OCI-LY1 (cell line): ENCODE results near the gene TMEM174.

Experiments used
- H2AFZ ChIP-seq: fragments of 200-600 bp; sonication (generic), shearing (Covaris generic); 2 replicates; pipeline ENCODE4 v1.6.0; 2014; ENCODE audit warnings: antibody characterized with exemption, mild to moderate bottlenecking, low read length
- H3F3A ChIP-seq: fragments of 200-600 bp; sonication (generic), shearing (Covaris generic); 2 replicates; pipeline ENCODE4 v1.6.0; 2014; ENCODE audit warnings: mild to moderate bottlenecking, antibody characterized with exemption, low read length, moderate library complexity; ENCODE audit not compliant: insufficient read depth
- H3K27ac ChIP-seq: fragments of 200-600 bp; sonication (generic); 2 replicates; pipeline ENCODE4 v1.5.1; 2014; ENCODE audit warnings: low read length, mixed run types, mild to moderate bottlenecking, low read depth; ENCODE audit not compliant: poor library complexity, severe bottlenecking
- H3K27me3 ChIP-seq: fragments of 200-600 bp; sonication (generic); 2 replicates; pipeline ENCODE4 v1.6.0; 2014; ENCODE audit warnings: antibody characterized with exemption, mild to moderate bottlenecking, low read length, moderate library complexity; ENCODE audit not compliant: insufficient read depth
- H3K36me3 ChIP-seq: fragments of 200-600 bp; sonication (generic); 2 replicates; pipeline ENCODE4 v1.6.1; 2014; ENCODE audit warnings: mild to moderate bottlenecking, antibody characterized with exemption, low read length, moderate library complexity, mixed read lengths; ENCODE audit not compliant: insufficient read depth
- H3K4me1 ChIP-seq: fragments of 200-600 bp; sonication (generic); 2 replicates; pipeline ENCODE4 v1.5.1; 2014; ENCODE audit warnings: mild to moderate bottlenecking, low read length, moderate library complexity; ENCODE audit not compliant: insufficient read depth, severe bottlenecking
- H3K4me2 ChIP-seq: fragments of 200-600 bp; sonication (generic), shearing (Covaris generic); 2 replicates; pipeline ENCODE4 v1.6.1; 2014; ENCODE audit warnings: low read length
- H3K4me3 ChIP-seq: fragments of 200-600 bp; sonication (generic); 2 replicates; pipeline ENCODE4 v1.5.1; 2014; ENCODE audit warnings: low read length, low read depth, mild to moderate bottlenecking, mixed read lengths; ENCODE audit not compliant: poor library complexity, severe bottlenecking
- H3K79me2 ChIP-seq: fragments of 200-600 bp; shearing (Covaris generic); 2 replicates; pipeline ENCODE4 v1.6.1; 2016; ENCODE audit warnings: mixed run types, low read length, mixed read lengths; ENCODE audit not compliant: insufficient read depth
- H3K9ac ChIP-seq: fragments of 200-600 bp; sonication (generic), shearing (Covaris generic); 2 replicates; pipeline ENCODE4 v1.6.1; 2014; ENCODE audit warnings: mild to moderate bottlenecking, low read length, mixed read lengths
- H3K9me2 ChIP-seq: fragments of 200-600 bp; sonication (generic), shearing (Covaris generic); 2 replicates; pipeline ENCODE4 v1.6.1; 2014; ENCODE audit warnings: low read depth, mild to moderate bottlenecking, low read length, mixed read lengths
- H3K9me3 ChIP-seq: fragments of 200-600 bp; shearing (Covaris generic); 2 replicates; pipeline ENCODE4 v1.6.1; 2014; ENCODE audit warnings: low read length, mixed read lengths
- H4K20me1 ChIP-seq: fragments of 200-600 bp; sonication (generic), shearing (Covaris generic); 2 replicates; pipeline ENCODE4 v1.6.0; 2016; ENCODE audit warnings: mild to moderate bottlenecking, low read length; ENCODE audit not compliant: insufficient read depth
- CTCF ChIP-seq: fragments of 200-600 bp; sonication (generic), shearing (Covaris generic); IDR thresholded peaks from 2 replicates; pipeline ENCODE4 v1.5.1; 2017; ENCODE audit warnings: mild to moderate bottlenecking, antibody characterized with exemption, low read length, moderate library complexity, mixed read lengths
- EZH2 ChIP-seq: fragments of 200-600 bp; sonication (generic), shearing (Covaris generic); IDR thresholded peaks from 2 replicates; pipeline ENCODE4 v1.8.0; 2017; ENCODE audit warnings: borderline replicate concordance, mixed run types, mild to moderate bottlenecking, antibody characterized with exemption, low read length, moderate library complexity, mixed read lengths

TMEM174 gene

GRCh38 chr5:73221161-73221560, 48.2 kb downstream of the TMEM174 start:
- TF ChIP-seq CTCF (no peak), EZH2 (no peak)
- Histone ChIP-seq H3K27ac (no peak overlapping the region), H3K4me2 (no peak overlapping the region), H3K36me3 (no peaks in the 10 kb centered on the region), H3K79me2 (no peaks in the 10 kb centered on the region), H3K9ac (no peak overlapping the region), H3K9me3 (no peaks in the 10 kb centered on the region), H3K27me3 (no peaks in the 10 kb centered on the region), H3K4me3 (no peak overlapping the region), H3F3A (no peaks in the 10 kb centered on the region), H3K4me1 (no peaks in the 10 kb centered on the region), H2AFZ (no peak overlapping the region), H3K9me2 (no peaks in the 10 kb centered on the region), H4K20me1 (no peaks in the 10 kb centered on the region)

- no peak overlapping the region for H3K4me2 ChIP-seq
- no peaks in the 10 kb centered on the region for H3K27me3 ChIP-seq
- H4K20me1 ChIP-seq, result no peaks in the 10 kb centered on the region
- no peak overlapping the region for H3K9ac ChIP-seq
- H3K9me2 ChIP-seq, result no peaks in the 10 kb centered on the region
- no peaks in the 10 kb centered on the region for H3K79me2 ChIP-seq
- no peak overlapping the region for H3K27ac ChIP-seq
- no peaks in the 10 kb centered on the region for H3K36me3 ChIP-seq
- no peaks in the 10 kb centered on the region for H3F3A ChIP-seq
- no peak for TF ChIP-seq CTCF
- no peak for TF ChIP-seq EZH2
- no peaks in the 10 kb centered on the region for H3K9me3 ChIP-seq
- H2AFZ ChIP-seq, result no peak overlapping the region
- no peaks in the 10 kb centered on the region for H3K4me1 ChIP-seq
- no peak overlapping the region for H3K4me3 ChIP-seq
Measured at GRCh38 chr5:73221726-73222125, 48.7 kb downstream of the TMEM174 start.

- Histone ChIP-seq H3K4me2 (no peak overlapping the region), H3K4me1 (no peaks in the 10 kb centered on the region), H2AFZ (no peak overlapping the region), H3F3A (no peaks in the 10 kb centered on the region), H3K9me2 (no peaks in the 10 kb centered on the region), H3K9me3 (no peaks in the 10 kb centered on the region), H3K4me3 (no peak overlapping the region), H3K27me3 (no peaks in the 10 kb centered on the region), H4K20me1 (no peaks in the 10 kb centered on the region), H3K9ac (no peak overlapping the region), H3K36me3 (no peaks in the 10 kb centered on the region), H3K27ac (no peak overlapping the region), H3K79me2 (no peaks in the 10 kb centered on the region)
- TF ChIP-seq CTCF (no peak), EZH2 (no peak)
Measured at GRCh38 chr5:73222173-73222572, 49.2 kb downstream of the TMEM174 start.
